ENCODE data around the gene HINT3.
"Not testable (repeated sequence)": the region's sequence is repeated elsewhere in the genome, so short reads cannot be mapped to it uniquely, and the experiment has no call there.

DNA sequence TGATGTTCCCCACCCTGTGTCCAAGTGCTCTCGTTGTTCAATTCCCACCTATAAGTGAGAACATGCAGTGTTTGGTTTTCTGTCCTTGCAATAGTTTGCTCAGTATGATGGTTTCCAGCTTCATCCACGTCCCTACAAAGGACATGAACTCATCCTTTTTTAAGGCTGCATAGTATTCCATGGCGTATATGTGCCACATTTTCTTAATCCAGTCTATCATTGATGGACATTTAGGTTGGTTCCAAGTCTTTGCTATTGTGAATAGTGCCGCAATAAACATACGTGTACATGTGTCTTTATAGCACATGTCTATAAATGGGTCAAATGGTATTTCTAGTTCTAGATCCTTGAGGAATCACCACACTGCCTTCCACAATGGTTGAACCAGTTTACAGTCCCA, 21.1 kb upstream of the HINT3 start:
- not testable (repeated sequence) for TF ChIP-seq EZH2 (IDR thresholded peaks at IDR 0.05; ENCODE audit: low read length)
- TF ChIP-seq, protein P1, sequence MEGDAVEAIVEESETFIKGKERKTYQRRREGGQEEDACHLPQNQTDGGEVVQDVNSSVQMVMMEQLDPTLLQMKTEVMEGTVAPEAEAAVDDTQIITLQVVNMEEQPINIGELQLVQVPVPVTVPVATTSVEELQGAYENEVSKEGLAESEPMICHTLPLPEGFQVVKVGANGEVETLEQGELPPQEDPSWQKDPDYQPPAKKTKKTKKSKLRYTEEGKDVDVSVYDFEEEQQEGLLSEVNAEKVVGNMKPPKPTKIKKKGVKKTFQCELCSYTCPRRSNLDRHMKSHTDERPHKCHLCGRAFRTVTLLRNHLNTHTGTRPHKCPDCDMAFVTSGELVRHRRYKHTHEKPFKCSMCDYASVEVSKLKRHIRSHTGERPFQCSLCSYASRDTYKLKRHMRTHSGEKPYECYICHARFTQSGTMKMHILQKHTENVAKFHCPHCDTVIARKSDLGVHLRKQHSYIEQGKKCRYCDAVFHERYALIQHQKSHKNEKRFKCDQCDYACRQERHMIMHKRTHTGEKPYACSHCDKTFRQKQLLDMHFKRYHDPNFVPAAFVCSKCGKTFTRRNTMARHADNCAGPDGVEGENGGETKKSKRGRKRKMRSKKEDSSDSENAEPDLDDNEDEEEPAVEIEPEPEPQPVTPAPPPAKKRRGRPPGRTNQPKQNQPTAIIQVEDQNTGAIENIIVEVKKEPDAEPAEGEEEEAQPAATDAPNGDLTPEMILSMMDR (optimal IDR thresholded peaks at IDR 0.05 in 1 of 3, IDR thresholded peaks at IDR 0.05 in 1 of 3, conservative IDR thresholded peaks at IDR 0.05 in 1 of 3; ENCODE audit: extremely low read depth in 1 of 3, insufficient read depth in 2 of 3, low read length in 3 of 3) = not testable (repeated sequence)

All from keratinocyte (primary cell).